ENCODE data around the gene PLD5. TPM values are rescaled to one million over a fixed set of nuclear protein-coding genes. Genes with fewer than 3 reads are reported as not detected.

PLD5 gene
- total RNA-seq (2022) (1.3 and 1.8 TPM in 2 replicates), Bru-seq, nascent RNA (percentile 37 among the genes with signal in this experiment), BruChase-seq, experiment 1, labeled RNA remaining after a 2-hour chase (percentile 46 among the genes with signal in this experiment), BruChase-seq, experiment 2, labeled RNA remaining after a 6-hour chase (percentile 42 among the genes with signal in this experiment)
- long read RNA-seq = 0 reads

DNA sequence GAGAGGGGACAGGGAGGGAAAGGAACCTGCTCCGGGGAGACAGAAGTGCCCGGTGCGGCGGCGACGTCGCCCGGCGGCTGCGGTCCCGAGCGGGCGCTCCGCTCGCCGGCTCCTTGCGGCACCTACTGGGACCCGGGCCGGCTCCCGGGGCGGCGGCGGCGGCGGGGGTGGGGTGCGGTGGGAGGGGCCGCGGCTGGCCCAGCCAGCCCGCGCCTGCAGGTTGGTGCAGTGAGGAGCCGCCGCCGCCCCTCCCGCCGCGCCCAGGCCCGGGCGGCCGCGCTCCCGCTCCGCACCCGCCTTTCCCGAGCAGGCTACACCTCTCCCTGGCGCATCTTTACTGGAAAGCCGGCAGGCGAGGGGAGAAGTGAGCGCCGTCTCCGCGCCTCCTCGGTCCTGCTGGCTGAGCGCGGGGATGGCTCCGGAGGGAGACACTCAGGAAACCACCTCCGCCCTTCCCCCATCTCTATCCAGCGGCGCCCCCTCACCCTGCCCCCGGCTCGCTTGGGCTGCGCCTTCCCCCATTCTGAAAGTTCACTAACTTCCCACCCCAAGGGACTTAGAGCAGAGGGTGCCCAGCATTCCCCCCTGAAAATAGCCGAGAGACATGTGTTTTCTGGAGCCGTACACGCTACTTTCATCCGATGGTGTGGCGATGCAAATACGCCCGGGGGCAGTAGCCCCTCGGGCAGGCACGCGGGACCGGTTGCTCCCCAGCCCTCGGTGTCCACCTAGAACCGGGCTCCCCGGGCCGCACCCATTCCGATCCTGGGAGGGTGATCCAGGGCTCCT lies at the start of gene PLD5:
Gene PLD5, minus strand, starts transcription at position 127 of the 789 bp plus-strand sequence.
- H3K4me1 Mint-ChIP-seq (ENCODE audit: low read depth, unreplicated experiment) = no peaks in the 10 kb centered on the region
- Histone ChIP-seq H3K27me3 (replicated peaks; ENCODE audit: control insufficient read depth, insufficient read depth, low read length) (no peaks in the 10 kb centered on the region), H3K9me3 (no peaks in the 10 kb centered on the region), H3K36me3 (ENCODE audit: control insufficient read depth, insufficient read depth, low read length) (no peaks in the 10 kb centered on the region), H3K4me3 (ENCODE audit: low read depth, low read length) (peak within 1 kb of the TSS; percentile 48), H3K4me1 (peaks cover 13% of the 10 kb centered on the region; the same call in 1 of the 2 replicates)
- H3K27me3 Mint-ChIP-seq (ENCODE audit: insufficient read depth, unreplicated experiment) = peaks cover 4% of the 10 kb centered on the region
- peak within 1 kb of the TSS; percentile 77 for H3K4me3 Mint-ChIP-seq (ENCODE audit: unreplicated experiment)
- BruUV-seq (replicated peaks) = no TSS peak
- H3K36me3 Mint-ChIP-seq (ENCODE audit: insufficient read depth, unreplicated experiment) = no peaks in the 10 kb centered on the region
- intact Hi-C loops (cut with micrococcal nuclease; ENCODE audit: unreplicated experiment) = loop anchor here (5.0 kb wide), 1 partner anchor 103 kb away; no protein-coding TSS in a partner anchor
- no peak within 1 kb of the TSS for H3K27ac Mint-ChIP-seq (ENCODE audit: unreplicated experiment)
- DNase-seq = peak; percentile 44 to 53
- CTCF ChIA-PET = interaction anchor here (0.5 to 0.7 kb wide), 2 partner anchors 269 to 526 kb away, joined by 3 read pairs; partner anchors contain the start of gene MAP1LC3C
- H3K9me3 Mint-ChIP-seq (ENCODE audit: unreplicated experiment) = no peaks in the 10 kb centered on the region
- POLR2A ChIA-PET = no interaction called here
- TF ChIP-seq, protein P1, sequence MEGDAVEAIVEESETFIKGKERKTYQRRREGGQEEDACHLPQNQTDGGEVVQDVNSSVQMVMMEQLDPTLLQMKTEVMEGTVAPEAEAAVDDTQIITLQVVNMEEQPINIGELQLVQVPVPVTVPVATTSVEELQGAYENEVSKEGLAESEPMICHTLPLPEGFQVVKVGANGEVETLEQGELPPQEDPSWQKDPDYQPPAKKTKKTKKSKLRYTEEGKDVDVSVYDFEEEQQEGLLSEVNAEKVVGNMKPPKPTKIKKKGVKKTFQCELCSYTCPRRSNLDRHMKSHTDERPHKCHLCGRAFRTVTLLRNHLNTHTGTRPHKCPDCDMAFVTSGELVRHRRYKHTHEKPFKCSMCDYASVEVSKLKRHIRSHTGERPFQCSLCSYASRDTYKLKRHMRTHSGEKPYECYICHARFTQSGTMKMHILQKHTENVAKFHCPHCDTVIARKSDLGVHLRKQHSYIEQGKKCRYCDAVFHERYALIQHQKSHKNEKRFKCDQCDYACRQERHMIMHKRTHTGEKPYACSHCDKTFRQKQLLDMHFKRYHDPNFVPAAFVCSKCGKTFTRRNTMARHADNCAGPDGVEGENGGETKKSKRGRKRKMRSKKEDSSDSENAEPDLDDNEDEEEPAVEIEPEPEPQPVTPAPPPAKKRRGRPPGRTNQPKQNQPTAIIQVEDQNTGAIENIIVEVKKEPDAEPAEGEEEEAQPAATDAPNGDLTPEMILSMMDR (IDR thresholded peaks at IDR 0.05; ENCODE audit: insufficient read depth in 1 of 2, low read depth in 1 of 2, low read length in 1 of 2, severe bottlenecking in 1 of 2, unreplicated experiment in 1 of 2) = no peak

DNA sequence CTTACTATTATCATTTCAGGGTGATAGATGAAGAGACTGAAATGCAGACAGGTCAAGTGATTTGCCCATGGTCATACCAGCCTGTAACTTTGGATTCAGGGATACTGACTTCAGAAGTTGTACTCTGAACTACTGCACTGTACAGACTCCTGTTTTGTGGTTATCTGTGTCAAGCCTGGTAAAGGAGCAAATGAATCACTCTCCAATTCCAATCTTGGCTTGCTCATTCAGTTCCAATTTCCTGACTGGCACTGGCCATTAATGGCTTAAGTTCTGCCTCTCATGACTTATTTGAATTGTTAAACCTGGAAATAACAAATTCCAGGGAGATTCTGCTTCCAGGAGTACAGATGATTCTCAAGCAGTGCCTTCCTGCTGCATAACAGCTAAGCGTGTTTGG lies 45.4 kb upstream of the PLD5 start:
- Histone ChIP-seq H3K4me3 (ENCODE audit: low read depth, low read length) (no peak overlapping the region), H3K4me1 (no peaks in the 10 kb centered on the region), H3K27me3 (replicated peaks; ENCODE audit: control insufficient read depth, insufficient read depth, low read length) (no peaks in the 10 kb centered on the region), H3K9me3 (no peaks in the 10 kb centered on the region), H3K36me3 (ENCODE audit: control insufficient read depth, insufficient read depth, low read length) (no peaks in the 10 kb centered on the region)
- intact Hi-C loops (cut with micrococcal nuclease; ENCODE audit: unreplicated experiment) = no loop called here
- CTCF ChIA-PET = no interaction called here
- Mint-ChIP-seq H3K36me3 (ENCODE audit: insufficient read depth, unreplicated experiment) (no peaks in the 10 kb centered on the region), H3K4me3 (ENCODE audit: unreplicated experiment) (no peak overlapping the region), H3K4me1 (ENCODE audit: low read depth, unreplicated experiment) (no peaks in the 10 kb centered on the region), H3K27ac (ENCODE audit: unreplicated experiment) (no peak overlapping the region), H3K27me3 (ENCODE audit: insufficient read depth, unreplicated experiment) (no peaks in the 10 kb centered on the region), H3K9me3 (ENCODE audit: unreplicated experiment) (no peaks in the 10 kb centered on the region)
- no TSS peak for BruUV-seq (replicated peaks)
- TF ChIP-seq, protein P1 (IDR thresholded peaks at IDR 0.05; ENCODE audit: insufficient read depth in 1 of 2, low read depth in 1 of 2, low read length in 1 of 2, severe bottlenecking in 1 of 2, unreplicated experiment in 1 of 2) = no peak
- no peak for DNase-seq
- POLR2A ChIA-PET = no interaction called here

DNA sequence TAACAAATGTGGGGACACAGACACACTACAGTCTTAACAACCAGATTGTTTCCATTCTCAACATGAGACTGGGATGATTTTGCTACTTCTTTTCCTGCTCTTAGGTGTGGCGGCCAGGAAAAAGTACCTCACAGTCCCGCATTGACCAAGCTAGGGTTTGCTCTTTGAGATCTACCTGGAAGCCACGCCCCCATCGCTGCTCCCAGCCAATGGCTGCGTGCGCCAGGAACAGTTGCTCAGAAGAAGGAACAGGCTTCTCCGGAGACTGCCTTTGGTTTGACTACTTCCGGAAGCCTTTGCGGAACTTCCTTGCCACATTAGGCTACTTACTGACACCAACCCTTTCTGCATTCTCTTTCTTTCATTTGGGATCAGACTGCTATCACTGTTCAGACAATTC lies 44.2 kb upstream of the PLD5 start:
- POLR2A ChIA-PET = no interaction called here
- H3K4me3 Mint-ChIP-seq (ENCODE audit: unreplicated experiment) = no peak overlapping the region
- BruUV-seq (replicated peaks) = no TSS peak
- Histone ChIP-seq H3K4me1 (no peaks in the 10 kb centered on the region), H3K36me3 (ENCODE audit: control insufficient read depth, insufficient read depth, low read length) (no peaks in the 10 kb centered on the region), H3K27me3 (replicated peaks; ENCODE audit: control insufficient read depth, insufficient read depth, low read length) (no peaks in the 10 kb centered on the region), H3K4me3 (ENCODE audit: low read depth, low read length) (no peak overlapping the region), H3K9me3 (no peaks in the 10 kb centered on the region)
- DNase-seq = no peak
- CTCF ChIA-PET = no interaction called here
- H3K36me3 Mint-ChIP-seq (ENCODE audit: insufficient read depth, unreplicated experiment) = no peaks in the 10 kb centered on the region
- TF ChIP-seq, protein P1 (IDR thresholded peaks at IDR 0.05; ENCODE audit: insufficient read depth in 1 of 2, low read depth in 1 of 2, low read length in 1 of 2, severe bottlenecking in 1 of 2, unreplicated experiment in 1 of 2) = no peak
- no peak overlapping the region for H3K27ac Mint-ChIP-seq (ENCODE audit: unreplicated experiment)
- no peaks in the 10 kb centered on the region for H3K27me3 Mint-ChIP-seq (ENCODE audit: insufficient read depth, unreplicated experiment)
- H3K4me1 Mint-ChIP-seq (ENCODE audit: low read depth, unreplicated experiment) = no peaks in the 10 kb centered on the region
- H3K9me3 Mint-ChIP-seq (ENCODE audit: unreplicated experiment) = no peaks in the 10 kb centered on the region
- intact Hi-C loops (cut with micrococcal nuclease; ENCODE audit: unreplicated experiment) = no loop called here
